AG08396 (cell line): ENCODE measurements around the gene APOA1.

Experiments used
- DNase-seq: peaks from one replicate; pipeline ENCODE4 v3.0.0; 2012; ENCODE audit warnings: low spot score, mixed read lengths

The APOA1 gene

DNA sequence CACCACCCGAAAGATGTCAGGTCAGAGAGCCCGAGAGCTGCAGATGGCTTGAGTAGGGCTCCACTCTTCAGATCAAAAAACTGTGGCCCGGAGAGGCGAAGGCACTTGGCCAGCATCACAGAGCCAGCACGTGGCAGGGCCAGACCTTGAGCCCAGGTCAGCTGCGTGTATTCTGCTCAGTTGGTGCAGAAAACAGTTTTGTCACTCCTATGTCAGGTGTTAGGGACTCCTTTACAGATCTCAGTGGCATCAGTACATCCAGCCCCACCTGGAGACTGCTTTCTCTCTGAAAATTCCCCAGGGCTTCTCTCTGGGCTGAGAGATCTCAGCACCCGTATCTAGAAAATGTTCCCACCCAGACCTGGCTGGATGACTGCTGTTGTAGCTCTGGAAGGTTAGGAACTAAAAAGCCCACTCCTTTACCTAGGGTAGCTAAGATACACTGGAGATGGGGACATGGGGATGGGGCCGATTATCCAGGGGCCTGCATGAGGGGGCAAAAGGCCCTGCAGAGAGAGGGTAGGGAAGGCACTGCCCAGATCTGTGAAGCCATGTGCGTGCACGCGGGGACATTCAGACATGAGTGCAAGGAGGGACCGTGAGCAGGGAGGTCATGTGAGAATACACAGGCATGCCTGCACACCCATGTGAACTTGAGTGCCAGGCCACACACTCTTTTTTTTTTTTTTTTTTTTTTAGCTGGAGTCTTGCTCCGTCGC lies 3.4 kb downstream of the APOA1 start:
- no peak for DNase-seq

- no peak for DNase-seq
These were observed 4.0 kb downstream of the APOA1 start for GRCh38 chr11:116833491-116833815.

GRCh38 chr11:116832350-116833290 lies 4.8 kb downstream of the APOA1 start:
- DNase-seq: no peak

- no peak for DNase-seq
These were observed 5.6 kb downstream of the APOA1 start for GRCh38 chr11:116831790-116832349.

DNA sequence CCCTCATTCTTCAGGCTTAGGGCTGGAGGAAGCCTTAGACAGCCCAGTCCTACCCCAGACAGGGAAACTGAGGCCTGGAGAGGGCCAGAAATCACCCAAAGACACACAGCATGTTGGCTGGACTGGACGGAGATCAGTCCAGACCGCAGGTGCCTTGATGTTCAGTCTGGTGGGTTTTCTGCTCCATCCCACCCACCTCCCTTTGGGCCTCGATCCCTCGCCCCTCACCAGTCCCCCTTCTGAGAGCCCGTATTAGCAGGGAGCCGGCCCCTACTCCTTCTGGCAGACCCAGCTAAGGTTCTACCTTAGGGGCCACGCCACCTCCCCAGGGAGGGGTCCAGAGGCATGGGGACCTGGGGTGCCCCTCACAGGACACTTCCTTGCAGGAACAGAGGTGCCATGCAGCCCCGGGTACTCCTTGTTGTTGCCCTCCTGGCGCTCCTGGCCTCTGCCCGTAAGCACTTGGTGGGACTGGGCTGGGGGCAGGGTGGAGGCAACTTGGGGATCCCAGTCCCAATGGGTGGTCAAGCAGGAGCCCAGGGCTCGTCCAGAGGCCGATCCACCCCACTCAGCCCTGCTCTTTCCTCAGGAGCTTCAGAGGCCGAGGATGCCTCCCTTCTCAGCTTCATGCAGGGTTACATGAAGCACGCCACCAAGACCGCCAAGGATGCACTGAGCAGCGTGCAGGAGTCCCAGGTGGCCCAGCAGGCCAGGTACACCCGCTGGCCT lies 7.1 kb downstream of the APOA1 start:
- DNase-seq: no peak

GRCh38 chr11:116829525-116830183 lies 7.8 kb downstream of the APOA1 start, which contains the start of gene APOC3:
APOC3 (plus strand) TSS chr11:116829907; CDS start chr11:116830583, 676 bp downstream.
- DNase-seq: no peak

- no peak for DNase-seq
These were observed 8.5 kb downstream of the APOA1 start for GRCh38 chr11:116828632-116829524.

GRCh38 chr11:116827461-116827860 lies 10.0 kb downstream of the APOA1 start:
- no peak for DNase-seq

DNA sequence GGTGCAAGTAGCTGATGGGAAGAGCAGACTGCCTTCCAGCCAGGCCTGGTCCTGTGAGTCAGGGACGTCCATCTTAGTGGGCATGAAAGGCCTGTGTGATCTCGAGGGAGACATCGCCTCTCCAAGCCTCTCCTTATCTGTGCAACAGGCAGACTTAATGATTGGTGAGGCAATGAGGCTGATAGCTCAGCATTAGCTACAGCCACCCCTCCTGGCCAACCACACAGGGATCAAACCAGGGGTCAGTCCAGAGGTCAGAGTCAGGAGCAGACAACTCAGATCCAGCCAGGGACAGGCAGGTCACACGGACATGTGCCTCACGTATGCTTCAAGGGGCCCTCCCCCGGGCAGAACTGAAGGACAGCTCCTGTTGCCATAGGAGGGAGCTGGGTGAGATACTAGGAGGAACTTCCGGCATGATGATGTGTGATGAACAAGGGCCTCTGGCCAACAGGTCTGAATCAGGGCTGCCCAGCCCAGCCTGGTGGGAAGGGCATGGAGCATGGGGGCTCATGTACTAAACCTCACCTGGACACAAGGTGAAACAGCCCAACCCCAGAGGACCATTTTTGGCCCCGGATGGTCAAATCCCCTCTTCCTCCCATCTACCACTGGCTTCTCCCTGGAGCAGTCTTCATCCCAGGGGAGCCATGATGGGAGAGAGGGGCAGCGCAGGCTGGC lies 10.5 kb downstream of the APOA1 start:
- DNase-seq: no peak

DNA sequence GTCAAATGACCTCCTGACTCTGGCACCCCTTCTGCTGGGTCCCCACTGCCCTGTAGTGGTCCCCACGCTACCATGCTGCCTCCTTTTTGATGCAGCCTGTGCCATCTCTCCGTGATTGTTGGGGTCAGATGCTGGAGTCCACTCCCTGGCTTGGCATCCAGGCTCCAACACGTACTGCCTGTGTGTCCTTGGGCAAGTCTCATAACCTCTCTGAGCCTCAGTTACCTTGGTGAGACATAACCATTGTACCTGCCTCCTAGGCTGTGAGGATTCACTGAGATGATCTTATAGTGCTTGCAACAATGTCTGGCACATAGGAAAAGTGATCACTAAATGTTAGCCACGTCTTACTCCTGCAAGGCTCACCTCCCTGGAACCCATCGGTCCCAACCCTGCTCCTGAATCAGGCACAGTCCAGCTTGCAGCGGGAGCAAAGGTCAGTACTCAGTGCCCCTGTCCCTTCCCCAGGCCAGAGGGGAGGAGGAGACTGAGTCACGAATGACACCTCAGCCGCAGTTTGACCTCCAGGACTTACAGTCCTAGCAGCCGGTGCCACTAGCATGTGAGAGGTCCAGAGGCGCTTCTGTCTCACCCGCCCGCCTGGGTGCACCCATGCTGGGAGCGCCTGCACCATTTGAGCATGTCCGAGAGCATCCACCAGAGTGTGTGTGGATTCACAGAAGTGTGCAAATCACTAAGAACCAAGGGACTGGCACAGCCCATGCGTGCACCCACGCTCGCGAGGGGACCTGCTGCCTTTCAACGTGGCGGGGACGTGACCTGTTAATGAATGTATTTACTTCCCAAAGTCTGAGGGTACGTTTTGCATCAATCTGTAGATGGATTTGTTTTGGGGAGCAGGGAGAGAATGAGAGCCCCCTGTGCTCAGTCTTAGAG lies 11.3 kb downstream of the APOA1 start:
- no peak for DNase-seq

DNA sequence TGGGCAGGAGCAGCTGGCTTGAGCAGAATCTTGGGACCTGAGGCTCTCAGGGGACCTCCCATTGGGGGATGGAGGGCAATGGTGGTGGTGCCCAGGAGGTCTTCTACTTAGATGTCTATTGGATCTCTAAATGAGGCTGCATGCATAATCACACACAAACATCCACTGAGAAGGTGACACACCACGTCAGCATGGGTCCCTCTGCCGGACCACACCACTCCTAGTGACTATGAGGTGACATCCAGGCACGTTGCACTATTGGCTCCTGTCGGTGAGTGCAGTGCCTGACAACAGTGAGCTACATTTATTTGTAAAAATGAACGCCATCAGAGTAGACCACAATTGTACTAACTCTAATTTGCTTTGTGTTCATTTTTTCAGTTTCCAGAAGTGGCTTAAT lies 12.0 kb downstream of the APOA1 start:
- no peak for DNase-seq

- DNase-seq: no peak
These were observed 14.2 kb downstream of the APOA1 start, which contains the start of gene APOA4 for GRCh38 chr11:116823031-116823843. APOA4 (minus strand) TSS chr11:116823304; CDS start chr11:116823191, 113 bp downstream.

GRCh38 chr11:116822575-116822974 lies 14.8 kb downstream of the APOA1 start:
- no peak for DNase-seq

- DNase-seq: no peak
These were observed 16.1 kb downstream of the APOA1 start for GRCh38 chr11:116821050-116821918.

DNA sequence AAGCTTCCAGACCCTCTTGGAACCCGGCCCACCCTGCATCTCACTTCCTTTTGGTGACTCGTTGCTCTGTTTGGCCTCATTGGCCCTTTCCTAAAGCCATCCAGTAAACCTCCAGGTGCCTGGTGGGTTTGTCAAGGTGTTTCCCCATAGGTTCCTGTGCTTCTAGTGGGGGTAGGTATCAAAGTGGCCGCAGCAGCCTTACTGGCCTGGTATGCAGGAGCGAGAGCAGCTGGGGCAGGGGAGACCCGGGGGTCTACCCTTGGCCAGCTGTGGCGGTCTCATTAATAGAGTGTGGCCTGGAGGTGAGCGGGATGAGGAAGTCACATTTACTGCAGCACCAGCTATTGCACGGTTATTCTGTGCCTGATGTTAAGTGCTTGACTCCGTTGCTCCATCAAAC lies 18.4 kb downstream of the APOA1 start:
- no peak for DNase-seq

DNA sequence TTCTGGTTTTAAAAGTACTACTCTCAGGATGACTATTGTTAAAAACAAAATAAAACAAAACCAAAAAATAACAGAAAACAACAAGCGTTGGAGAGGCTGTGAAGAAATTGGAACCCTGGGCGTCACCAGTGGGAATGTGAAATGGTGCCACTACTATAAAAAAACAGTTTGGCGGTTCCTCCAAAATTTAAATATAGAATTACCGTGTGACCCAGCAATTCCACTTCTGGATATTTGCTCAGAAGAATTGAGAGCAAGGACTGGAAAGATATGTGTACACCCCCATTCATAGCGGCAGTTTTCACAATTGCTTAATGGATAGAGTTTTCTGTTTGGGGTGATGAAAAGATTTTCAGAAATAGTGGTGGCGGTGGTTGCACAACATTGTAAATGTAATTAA lies 22.9 kb downstream of the APOA1 start:
- DNase-seq: no peak
